Putamen (tissue), 1 donor: Measurements from ENCODE around the gene BANF2.

Experiments used
- DNase-seq: peaks from one replicate; pipeline ENCODE4 v3.0.0-alpha.2; 2016; ENCODE audit warnings: low spot score

The BANF2 gene

GRCh38 chr20:17735959-17736621, 36.3 kb downstream of the BANF2 start:
- no peak for DNase-seq

GRCh38 chr20:17738154-17738553, 38.4 kb downstream of the BANF2 start:
- no peak for DNase-seq

GRCh38 chr20:17741220-17741619, 41.5 kb downstream of the BANF2 start:
- DNase-seq: no peak

GRCh38 chr20:17742731-17743130, 43.0 kb downstream of the BANF2 start:
- DNase-seq: no peak

GRCh38 chr20:17743677-17744076, 43.9 kb downstream of the BANF2 start:
- no peak for DNase-seq

GRCh38 chr20:17747431-17747846, 47.7 kb downstream of the BANF2 start:
- DNase-seq: no peak

DNA sequence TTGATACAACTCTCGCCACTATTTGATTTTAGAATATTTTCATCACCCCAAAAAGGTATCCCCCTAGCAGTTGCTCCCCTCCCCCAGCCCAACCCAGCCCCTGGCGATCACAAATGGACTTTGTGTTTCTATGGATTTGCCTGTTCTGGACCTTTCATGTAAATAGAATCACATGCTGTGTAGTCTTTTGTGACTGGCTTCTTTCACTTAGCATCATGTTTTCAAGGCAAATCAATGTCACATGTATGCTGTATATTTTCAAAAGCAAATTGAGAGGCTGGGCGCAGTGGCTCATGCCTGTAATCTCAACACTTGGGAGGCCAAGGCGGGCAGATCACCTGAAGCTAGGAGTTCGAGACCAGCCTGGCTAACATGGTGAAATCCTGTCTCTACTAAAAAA, 48.5 kb downstream of the BANF2 start:
- no peak for DNase-seq

DNA sequence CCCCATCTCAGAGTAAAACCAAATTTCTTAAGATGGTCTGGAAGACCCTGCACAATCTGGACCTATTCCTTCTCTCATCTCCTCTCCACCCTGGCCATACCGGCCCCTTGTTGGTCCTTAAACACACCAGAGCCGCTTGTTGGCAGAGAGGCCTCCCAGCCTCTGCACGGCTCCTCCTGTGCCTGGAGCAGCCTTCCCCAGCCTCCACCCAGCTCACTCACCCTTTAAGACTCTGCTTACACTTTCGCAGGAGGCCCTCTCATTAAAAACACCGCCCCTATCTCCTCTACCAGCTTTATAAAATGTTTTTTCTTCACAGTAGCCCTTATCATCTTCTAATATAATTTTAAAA, 49.8 kb downstream of the BANF2 start:
- DNase-seq: no peak

DNA sequence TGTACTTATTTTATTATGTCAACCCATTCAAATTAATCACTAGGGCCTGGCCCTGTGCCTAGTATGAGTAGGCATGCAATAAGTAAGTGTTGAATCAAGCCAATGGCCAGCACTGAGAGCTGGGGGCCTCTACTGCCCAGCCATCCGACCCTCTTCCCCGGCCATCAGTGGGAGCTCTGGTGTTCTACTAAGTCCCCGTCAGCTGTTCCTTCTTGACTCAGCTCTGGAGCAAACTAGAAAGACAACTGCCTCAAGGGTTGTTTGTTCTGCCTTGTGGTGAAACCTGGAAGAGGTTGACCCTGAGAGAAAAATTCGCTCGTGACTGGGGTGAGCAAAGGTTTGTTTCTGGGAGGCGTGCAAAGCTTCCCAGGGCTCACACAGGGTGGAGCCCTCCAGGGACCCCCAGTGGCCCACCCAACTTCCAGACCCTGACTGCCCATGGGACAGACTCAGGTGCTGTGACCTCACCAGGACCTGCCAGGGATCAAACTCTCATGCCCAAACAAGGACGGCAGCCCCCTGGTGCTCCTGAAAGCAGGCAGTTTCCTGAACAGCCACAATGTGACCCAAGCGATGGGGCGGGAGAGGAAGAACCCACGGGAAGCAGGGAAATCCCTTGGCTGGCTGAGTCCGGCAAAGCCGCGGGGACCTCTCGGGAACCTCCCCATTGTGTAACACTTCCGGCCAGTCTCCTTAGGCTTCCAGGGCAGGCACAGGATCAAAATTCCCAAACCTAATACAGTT, 50.4 kb downstream of the BANF2 start:
- peak; percentile 9 for DNase-seq

DNA sequence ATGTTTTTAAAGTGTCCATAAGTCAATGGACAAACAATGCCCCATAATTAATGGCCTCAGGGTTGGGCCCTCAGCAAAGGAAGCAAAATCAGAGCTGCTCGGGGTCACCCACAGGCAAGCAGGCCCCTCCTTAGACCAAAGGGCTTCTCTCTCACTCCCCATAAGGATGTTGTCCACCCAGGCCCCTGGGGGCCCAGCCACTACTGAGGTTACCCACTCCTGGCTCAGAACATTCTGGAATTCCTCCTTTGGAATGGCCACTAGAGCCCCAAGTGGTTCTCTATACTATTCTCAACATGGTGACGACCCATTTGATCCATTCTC, 50.9 kb downstream of the BANF2 start:
- no peak for DNase-seq

DNA sequence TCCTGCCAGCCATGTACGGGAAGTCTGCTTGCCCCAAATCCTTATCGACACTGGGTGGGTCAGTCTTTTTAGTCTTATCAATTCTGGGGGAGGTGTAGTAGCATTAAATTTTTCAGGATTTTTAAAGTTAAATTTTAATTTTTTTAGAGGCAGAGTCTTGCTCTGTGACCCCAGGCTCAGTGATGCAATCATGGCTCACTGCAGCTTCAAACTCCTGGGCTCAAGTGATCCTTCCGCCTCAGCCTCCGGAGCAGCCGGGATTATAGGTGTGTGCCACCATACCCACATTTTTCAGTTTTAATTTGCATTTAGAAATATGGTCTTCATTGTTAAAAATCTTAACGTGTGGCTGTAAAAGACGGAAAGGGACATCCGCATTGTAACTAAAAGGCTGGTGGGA, 51.9 kb downstream of the BANF2 start:
- no peak for DNase-seq

DNA sequence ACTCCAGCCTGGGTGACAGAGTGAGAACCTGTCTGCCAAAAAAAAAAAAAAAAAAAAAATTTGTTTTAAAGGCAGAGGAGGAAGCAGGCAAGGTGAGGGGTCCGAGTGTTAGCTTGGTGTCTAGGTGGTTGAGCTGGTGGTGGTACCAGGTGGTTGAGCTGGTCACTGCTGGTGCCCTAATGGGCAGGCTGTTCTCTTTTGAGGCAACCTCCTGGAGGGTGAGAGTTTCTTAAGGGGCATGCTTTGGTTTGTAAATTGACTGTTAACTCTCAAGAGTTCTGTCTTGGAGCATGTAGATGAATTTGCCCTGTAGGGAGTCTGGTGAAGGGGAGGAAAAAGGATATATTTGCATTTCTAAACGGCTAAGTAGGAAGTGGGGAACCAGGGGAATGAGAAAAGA, 52.7 kb downstream of the BANF2 start:
- DNase-seq: no peak

- no peak for DNase-seq
Measured at GRCh38 chr20:17753516-17753915, 53.8 kb downstream of the BANF2 start.

- DNase-seq: no peak
Measured at GRCh38 chr20:17756529-17756928, 56.8 kb downstream of the BANF2 start.

DNA sequence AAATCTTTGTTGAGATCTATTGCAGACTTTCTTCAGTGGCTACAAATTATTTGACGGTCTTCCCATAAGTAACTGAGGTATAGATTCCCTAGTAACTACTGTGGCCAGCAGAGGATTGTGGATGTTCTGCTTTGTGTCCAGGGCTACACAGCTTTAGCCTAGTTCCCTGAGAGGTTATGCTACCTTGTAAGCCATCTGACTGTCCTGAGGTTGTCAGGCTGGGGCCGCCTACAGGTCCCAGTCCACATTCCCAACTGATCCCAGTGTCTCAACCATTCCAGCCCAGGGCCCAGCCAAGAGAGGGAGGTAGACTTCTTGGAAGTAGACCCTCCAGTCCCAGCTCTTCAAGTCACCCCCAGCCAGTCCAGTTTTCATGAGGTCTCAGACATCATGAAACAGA, 57.7 kb downstream of the BANF2 start:
- DNase-seq: no peak

DNA sequence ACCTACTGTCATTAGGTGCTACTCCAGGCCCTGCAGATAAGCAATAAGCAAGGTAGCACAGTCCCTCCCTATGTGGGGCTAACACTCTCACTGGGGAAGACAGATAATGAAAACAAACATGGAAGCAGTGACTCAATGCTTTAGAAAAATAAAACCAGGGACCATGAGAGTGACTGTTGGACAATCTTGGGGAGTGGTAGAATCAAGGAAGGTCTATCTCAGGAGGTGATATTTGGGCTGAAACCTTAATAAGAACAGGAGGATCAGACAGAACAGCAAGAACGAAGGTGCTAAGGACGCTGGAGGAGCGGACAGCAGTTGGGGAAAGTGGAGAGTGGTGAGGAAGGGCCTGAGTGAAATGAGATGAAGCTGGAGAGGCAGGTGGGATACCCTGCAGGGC, 58.2 kb downstream of the BANF2 start:
- DNase-seq: no peak

DNA sequence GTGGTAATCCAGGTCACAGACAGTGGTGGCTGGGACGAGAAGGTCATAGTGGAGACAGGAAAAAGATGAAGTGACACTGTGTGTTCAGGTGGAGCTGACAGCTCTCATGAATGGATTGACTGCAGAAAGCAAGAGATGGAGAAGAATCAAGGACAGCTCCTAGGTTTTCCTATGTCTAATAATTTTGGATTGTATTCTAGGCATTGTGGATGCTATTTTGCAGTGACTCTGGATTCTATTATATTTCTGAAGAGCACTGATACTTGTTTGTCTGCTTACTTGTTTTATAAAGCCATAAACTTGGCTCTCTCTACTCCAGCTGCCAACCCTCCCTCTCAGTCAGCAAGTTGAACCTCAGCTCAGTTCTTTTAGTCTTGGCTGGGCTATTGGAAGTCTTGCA, 58.7 kb downstream of the BANF2 start:
- no peak for DNase-seq

DNA sequence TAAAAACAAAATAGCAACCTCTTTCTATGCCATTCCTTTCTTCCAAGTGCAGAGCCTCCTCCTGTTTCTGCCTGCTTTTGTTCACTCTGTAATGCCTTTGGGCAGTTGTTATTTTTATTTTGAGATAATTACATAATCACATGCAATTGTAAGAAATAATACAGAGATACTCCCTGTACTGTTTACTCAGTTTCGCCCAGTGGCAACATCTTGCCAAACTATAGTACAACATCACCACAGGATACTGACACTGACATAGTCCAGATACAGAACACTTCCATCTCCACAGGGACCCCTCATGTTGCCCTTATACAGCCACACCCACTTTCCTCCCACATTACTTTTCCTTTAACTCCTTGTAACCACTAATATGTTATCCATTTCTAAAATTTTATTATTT, 59.7 kb downstream of the BANF2 start:
- DNase-seq: no peak

DNA sequence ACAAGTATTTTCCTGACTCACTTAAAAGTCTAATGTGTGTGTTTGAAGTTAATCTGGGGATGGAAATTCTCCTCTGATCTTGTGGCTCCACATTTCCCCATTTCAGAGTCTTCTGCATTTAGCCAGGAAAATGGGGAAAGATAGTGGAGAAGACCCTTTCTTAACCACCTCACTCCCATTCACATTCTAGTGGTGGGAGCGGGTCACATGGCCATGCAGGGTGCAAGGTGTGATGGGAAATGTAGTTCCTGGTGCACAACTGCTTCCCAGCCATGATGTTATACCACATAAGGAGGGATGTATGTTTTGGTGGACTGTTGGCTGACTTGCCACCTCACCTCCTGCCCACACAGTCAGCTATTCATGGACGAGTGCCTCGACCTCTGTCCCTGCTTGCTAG, 61.8 kb downstream of the BANF2 start:
- DNase-seq: no peak

- no peak for DNase-seq
Measured at GRCh38 chr20:17762243-17762872, 62.6 kb downstream of the BANF2 start.

DNA sequence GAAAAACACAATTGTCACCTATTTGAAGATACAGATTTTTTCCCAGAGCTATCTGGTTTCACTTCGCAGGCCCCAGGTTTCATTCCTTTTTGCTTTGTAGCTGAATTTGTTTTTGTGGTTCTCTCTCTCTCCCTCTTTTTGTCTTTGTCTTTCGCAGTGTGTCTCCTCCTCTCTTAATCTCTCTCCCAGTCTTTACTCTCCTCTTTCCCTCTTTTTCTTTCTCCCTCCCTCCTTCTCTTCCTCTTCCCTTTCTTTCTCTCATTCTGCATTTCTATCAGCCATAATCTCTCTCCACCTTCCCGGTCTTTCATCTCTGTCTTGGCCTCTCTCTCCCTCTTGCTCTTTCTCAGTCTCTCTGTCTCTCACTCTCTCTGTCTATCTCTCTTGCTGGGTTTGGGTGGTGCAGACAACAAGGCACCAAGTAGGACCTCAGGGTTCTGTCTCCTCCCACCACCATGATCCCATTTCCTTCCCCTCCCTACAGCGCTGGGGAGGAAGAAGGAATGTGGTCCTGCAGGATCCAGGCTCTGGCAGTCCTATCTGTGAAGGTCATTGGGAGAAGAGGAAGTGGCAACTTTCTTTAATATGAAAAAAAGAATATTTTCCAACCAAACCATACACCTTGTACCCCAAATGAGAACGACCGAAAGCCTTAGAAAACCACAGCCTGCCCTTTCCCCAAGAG, 63.2 kb downstream of the BANF2 start:
- no peak for DNase-seq

GRCh38 chr20:17765017-17765416, 65.3 kb downstream of the BANF2 start:
- no peak for DNase-seq

- no peak for DNase-seq
Measured at GRCh38 chr20:17765584-17765983, 65.8 kb downstream of the BANF2 start.
